GM19467 (cell line): ENCODE data around the gene SLC22A1.
"Not testable (repeated sequence)": the region's sequence is repeated elsewhere in the genome, so short reads cannot be mapped to it uniquely, and the experiment has no call there.

Experiments
- ATAC-seq: cut with Tn5 transposase; IDR thresholded peaks from one replicate; pipeline ENCODE4 v1.9.1; 2021; ENCODE audit warnings: mild to moderate bottlenecking, moderate library complexity; ENCODE audit not compliant: unreplicated experiment

SLC22A1 gene

GRCh38 chr6:160121981-160122380, 366 bp downstream of the SLC22A1 start:
- ATAC-seq, result no peak

- ATAC-seq, result no peak
These were observed 1.1 kb downstream of the SLC22A1 start for GRCh38 chr6:160122744-160123143.

GRCh38 chr6:160124007-160124406, 2.4 kb downstream of the SLC22A1 start:
- no peak for ATAC-seq

- no peak for ATAC-seq
These were observed 3.0 kb downstream of the SLC22A1 start for GRCh38 chr6:160124605-160125004.

- not testable (repeated sequence) for ATAC-seq
These were observed 3.5 kb downstream of the SLC22A1 start for GRCh38 chr6:160125105-160125504.

GRCh38 chr6:160127270-160128124, 5.9 kb downstream of the SLC22A1 start:
- no peak for ATAC-seq

- ATAC-seq, result no peak
These were observed 6.6 kb downstream of the SLC22A1 start for GRCh38 chr6:160128125-160128683.

- no peak for ATAC-seq
These were observed 7.4 kb downstream of the SLC22A1 start for GRCh38 chr6:160128879-160129516.

GRCh38 chr6:160129881-160130615, 8.4 kb downstream of the SLC22A1 start:
- ATAC-seq, result no peak

GRCh38 chr6:160130729-160131484, 9.3 kb downstream of the SLC22A1 start:
- ATAC-seq, result no peak

GRCh38 chr6:160131636-160132296, 10.2 kb downstream of the SLC22A1 start:
- ATAC-seq, result no peak

GRCh38 chr6:160132297-160132637, 10.7 kb downstream of the SLC22A1 start:
- ATAC-seq, result no peak

GRCh38 chr6:160132776-160133338, 11.2 kb downstream of the SLC22A1 start:
- ATAC-seq, result no peak

- ATAC-seq, result no peak
These were observed 12.1 kb downstream of the SLC22A1 start for GRCh38 chr6:160133441-160134336.

GRCh38 chr6:160134337-160134751, 12.7 kb downstream of the SLC22A1 start:
- not testable (repeated sequence) for ATAC-seq

- no peak for ATAC-seq
These were observed 13.3 kb downstream of the SLC22A1 start for GRCh38 chr6:160134779-160135547.

GRCh38 chr6:160135907-160136655, 14.5 kb downstream of the SLC22A1 start:
- no peak for ATAC-seq
